ENCODE results near the gene TOR1AIP2. TPM values are rescaled to one million over a fixed set of nuclear protein-coding genes. Genes with fewer than 3 reads are reported as not detected.

TOR1AIP2 gene
- total RNA-seq, 3 donors from 2014 or later = 61.7 to 64.1 (median 62.9) TPM

DNA sequence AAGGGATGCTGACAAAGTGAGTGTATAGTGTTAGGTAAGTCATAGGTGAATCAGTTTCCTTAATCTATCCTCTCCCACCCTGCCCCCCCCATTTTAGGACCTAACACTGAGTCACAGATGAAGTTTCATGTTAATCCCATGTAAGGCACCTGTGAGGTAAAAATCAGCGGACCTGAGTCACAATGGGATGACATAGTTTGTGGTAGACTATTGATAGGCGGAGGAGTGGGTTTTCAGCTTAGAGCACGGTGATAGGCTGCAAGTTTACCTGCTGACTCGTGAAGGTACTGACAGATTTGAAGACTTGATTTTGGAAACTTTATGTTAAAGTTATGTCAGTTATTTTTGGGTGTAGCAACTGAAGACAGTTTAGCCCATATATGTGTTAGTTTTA is 6.1 kb upstream of the TOR1AIP2 start:
- peak; percentile 62 for DNase-seq
- ATAC-seq = peak; percentile 47 to 49
- H3K4me1 Mint-ChIP-seq (ENCODE audit: low read depth) = peaks cover 48% of the 10 kb centered on the region
- peak overlapping the region; percentile 90 for H3K4me3 Mint-ChIP-seq
- no peaks in the 10 kb centered on the region for H3K27me3 Mint-ChIP-seq (ENCODE audit: low read depth)
- peaks cover 14% of the 10 kb centered on the region for H3K36me3 Mint-ChIP-seq (ENCODE audit: insufficient read depth)
- H3K9me3 Mint-ChIP-seq = no peaks in the 10 kb centered on the region

DNA sequence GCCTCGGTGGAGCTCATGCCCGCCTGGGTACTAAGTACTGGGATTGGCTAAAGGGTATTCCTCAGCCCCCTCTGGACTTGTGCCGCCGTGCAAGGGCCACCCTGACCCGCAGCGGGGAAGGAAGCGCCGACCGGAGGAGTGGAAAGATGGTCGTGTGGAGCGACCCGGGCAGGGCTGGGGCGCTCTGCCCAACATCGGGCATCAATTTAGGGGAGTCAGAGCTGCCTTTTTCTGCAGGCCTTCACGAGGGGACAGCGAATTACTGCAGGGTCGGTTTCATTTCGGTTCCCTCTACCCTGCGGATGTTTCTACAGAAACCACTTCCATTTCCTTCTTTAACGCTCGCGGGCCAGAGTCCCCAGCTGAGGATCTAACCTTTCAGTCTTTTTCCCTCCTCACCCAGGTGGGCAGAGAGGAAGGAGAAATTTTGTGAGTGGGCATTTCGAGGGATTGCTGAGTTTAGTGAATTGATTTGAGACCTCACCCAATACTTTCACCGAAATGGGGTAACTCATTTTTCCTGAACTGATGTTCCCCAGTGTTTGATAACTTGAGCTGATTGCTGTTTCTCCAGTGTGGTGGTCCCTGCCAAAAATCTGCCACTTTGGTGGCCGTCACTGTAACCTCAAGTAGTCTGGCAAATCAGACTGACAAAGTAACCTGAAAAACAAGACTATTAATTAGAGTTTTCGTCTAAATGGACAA is 5.6 kb upstream of the TOR1AIP2 start:
- Mint-ChIP-seq H3K4me1 (ENCODE audit: low read depth) (peaks cover 49% of the 10 kb centered on the region), H3K27me3 (ENCODE audit: low read depth) (no peaks in the 10 kb centered on the region), H3K4me3 (peak overlapping the region; percentile 90), H3K36me3 (ENCODE audit: insufficient read depth) (peaks cover 14% of the 10 kb centered on the region), H3K9me3 (no peaks in the 10 kb centered on the region)
- ATAC-seq (peak; percentile 6 to 8), DNase-seq (peak; percentile 9)

DNA sequence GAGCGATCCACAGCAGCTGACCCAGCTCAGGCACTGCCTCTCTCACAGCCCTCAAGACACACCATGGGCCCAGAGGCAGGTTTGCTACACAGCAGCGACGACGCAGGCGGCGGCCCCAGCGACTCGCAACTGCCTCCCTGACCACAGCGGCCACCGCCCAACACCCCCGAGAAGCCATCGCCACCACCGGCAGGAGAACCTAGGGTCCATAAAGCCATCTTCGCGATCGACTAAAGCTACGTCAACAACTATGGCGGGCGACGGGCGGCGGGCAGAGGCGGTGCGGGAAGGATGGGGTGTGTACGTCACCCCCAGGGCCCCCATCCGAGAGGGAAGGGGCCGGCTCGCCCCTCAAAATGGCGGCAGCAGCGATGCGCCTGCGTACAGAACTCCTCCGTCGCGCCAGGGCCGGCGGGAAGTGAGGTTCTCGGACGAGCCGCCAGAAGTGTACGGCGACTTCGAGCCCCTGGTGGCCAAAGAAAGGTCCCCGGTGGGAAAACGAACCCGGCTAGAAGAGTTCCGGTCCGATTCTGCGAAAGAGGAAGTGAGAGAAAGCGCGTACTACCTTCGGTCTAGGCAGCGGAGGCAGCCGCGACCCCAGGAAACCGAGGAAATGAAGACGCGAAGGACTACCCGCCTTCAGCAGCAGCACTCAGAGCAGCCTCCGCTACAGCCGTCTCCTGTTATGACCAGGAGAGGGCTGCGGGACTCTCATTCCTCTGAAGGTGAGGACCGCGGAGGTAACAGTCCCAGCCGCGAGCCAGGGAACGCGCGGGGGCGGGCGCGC is 4.8 kb upstream of the TOR1AIP2 start, which contains the start of gene TOR1AIP1:
Gene TOR1AIP1 (plus strand): TSS at position 33 of the 787 bp plus-strand sequence. CDS start 218 bp downstream, at position 251.
- Mint-ChIP-seq H3K9me3 (no peaks in the 10 kb centered on the region), H3K4me3 (peak within 1 kb of the TSS; percentile 90), H3K27me3 (ENCODE audit: low read depth) (no peaks in the 10 kb centered on the region), H3K36me3 (ENCODE audit: insufficient read depth) (peaks cover 14% of the 10 kb centered on the region), H3K4me1 (ENCODE audit: low read depth) (peaks cover 50% of the 10 kb centered on the region)
- ATAC-seq (peak; percentile 79 to 81), DNase-seq (peak; percentile 95)

DNA sequence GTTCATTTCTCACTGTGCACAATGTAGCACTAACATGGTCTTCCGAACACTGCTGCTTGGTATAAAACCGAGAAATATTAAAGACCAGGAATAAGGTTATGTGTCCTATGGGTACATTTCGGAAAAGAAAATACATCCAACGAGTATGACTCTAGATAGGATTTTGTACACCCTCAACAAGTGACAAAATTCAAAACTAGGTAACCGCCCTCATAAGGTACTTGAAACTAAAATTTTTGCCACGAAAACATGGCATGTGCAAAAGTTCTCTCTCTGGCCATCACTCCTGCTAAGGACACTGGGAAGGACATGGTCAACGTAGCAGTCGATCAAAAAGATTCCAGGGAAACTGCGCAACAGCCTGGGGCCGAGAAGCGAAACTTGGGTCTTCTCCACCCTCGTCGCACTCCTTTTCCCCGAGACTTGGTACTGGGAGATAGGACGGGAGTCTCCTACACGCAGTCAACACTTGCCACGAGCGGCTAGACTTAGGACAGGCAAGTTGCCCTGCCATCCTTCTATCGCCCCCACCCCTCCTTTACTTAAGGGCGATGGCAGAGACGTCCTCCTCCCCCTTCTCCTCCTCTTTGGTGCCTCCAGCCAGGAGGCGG is 4.1 kb upstream of the TOR1AIP2 start:
- Mint-ChIP-seq H3K9me3 (no peaks in the 10 kb centered on the region), H3K4me3 (peak overlapping the region; percentile 90), H3K27me3 (ENCODE audit: low read depth) (no peaks in the 10 kb centered on the region), H3K36me3 (ENCODE audit: insufficient read depth) (peaks cover 14% of the 10 kb centered on the region), H3K4me1 (ENCODE audit: low read depth) (peaks cover 49% of the 10 kb centered on the region)
- DNase-seq = no peak
- ATAC-seq = peak in 1 of 2 donors; percentile 3

DNA sequence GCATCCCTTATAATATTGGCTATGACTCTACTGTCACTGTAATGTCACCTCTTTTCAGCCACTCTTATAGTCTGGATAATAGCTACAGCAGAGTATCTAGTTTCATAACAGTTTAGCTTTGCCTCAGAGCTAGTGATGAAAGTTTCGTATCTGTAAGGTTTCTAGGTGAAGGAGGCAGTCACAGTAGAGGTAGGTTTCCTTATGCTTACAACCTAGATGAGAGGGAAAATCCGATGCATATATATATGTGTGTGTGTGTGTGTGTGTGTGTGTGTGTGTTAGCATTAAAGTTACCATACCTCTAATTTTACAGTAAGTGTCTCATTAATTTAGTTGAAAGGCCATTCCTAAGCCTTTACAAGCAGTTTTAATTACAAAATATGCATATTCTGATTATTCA is 2.2 kb upstream of the TOR1AIP2 start:
- DNase-seq = no peak
- peaks cover 57% of the 10 kb centered on the region for H3K4me1 Mint-ChIP-seq (ENCODE audit: low read depth)
- ATAC-seq = no peak
- H3K4me3 Mint-ChIP-seq = no peak overlapping the region
- H3K9me3 Mint-ChIP-seq = no peaks in the 10 kb centered on the region
- H3K36me3 Mint-ChIP-seq (ENCODE audit: insufficient read depth) = peaks cover 13% of the 10 kb centered on the region
- no peaks in the 10 kb centered on the region for H3K27me3 Mint-ChIP-seq (ENCODE audit: low read depth)

DNA sequence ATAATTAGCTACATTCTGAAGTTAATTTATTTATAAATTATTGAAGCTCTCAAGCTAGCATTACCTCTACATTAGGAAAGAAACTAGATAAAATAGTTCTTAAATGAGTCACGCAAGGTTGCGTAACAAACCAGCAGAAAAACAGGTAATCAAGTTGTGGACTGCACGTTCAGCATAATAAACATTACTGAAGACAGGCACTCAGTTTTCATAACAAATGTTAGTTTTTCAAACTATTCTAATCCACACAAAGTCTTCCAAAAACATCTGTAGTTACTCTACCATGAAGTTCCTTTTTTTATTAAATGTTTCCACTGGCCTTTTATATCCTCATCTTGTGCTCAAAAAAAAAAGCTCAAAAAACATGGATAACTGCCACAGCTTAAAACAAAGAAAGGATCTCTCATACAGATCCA is 1.3 kb downstream of the TOR1AIP2 start:
- Mint-ChIP-seq H3K4me1 (ENCODE audit: low read depth) (peaks cover 51% of the 10 kb centered on the region), H3K9me3 (no peaks in the 10 kb centered on the region), H3K27me3 (ENCODE audit: low read depth) (no peaks in the 10 kb centered on the region), H3K36me3 (ENCODE audit: insufficient read depth) (peaks cover 14% of the 10 kb centered on the region), H3K4me3 (peak overlapping the region; percentile 94)
- DNase-seq (no peak), ATAC-seq (no peak)

DNA sequence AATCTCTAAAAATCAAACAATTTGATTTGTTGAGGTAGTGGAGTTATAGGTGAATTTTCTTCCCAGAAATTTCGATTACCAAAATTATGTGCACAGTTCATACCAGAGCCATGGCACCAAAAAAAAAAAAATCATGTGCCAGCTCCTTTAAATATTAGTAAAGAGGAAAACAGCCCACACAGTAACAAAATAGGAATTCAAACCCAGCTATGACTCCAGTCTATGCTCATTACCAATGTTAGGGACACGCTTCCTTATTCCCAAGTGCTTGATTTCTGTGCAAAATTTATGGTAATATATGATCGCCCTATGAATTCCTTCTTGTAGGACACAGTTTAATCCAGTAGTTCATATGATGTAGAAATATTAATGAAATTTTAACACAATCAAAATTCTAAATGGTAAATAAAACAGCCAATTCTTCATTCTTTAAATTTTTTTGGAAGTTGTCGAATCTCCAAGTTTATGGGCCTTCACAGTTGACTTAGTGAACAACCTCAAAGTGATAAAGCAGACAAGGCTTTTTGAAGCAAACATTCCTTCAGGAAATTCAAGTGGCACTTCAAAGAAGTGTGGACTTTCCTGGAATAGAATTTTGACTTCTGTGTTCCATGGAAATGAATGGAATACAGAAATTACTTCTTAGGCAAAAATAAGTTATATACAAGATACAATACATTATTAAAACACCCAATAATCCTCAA is 1.9 kb downstream of the TOR1AIP2 start:
- H3K9me3 Mint-ChIP-seq = no peaks in the 10 kb centered on the region
- DNase-seq = no peak
- H3K4me3 Mint-ChIP-seq = no peak overlapping the region
- peaks cover 50% of the 10 kb centered on the region for H3K4me1 Mint-ChIP-seq (ENCODE audit: low read depth)
- peaks cover 14% of the 10 kb centered on the region for H3K36me3 Mint-ChIP-seq (ENCODE audit: insufficient read depth)
- H3K27me3 Mint-ChIP-seq (ENCODE audit: low read depth) = no peaks in the 10 kb centered on the region
- ATAC-seq = no peak

DNA sequence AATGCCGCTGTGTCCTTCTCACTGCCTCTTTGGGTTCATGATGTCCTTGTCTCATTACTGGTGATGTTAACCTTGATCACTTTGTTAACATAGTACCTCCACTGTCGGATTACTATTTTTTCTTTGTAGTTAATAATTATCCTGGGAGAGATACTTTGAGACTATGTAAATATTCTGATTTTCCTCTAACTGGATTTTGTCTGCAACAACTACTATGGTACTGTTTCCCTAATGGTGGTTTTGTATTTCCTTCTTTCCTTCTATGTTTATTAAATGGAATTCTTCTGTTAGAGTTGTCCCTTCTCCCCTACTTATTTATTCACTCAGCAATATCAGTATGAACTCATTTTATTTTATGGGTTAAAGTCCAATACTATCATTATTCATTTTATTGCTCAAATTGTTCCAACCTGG is 4.2 kb downstream of the TOR1AIP2 start:
- Mint-ChIP-seq H3K27me3 (ENCODE audit: low read depth) (no peaks in the 10 kb centered on the region), H3K4me1 (ENCODE audit: low read depth) (peaks cover 42% of the 10 kb centered on the region), H3K36me3 (ENCODE audit: insufficient read depth) (peaks cover 17% of the 10 kb centered on the region), H3K9me3 (no peaks in the 10 kb centered on the region), H3K4me3 (no peak overlapping the region)
- DNase-seq = no peak
- no peak for ATAC-seq

DNA sequence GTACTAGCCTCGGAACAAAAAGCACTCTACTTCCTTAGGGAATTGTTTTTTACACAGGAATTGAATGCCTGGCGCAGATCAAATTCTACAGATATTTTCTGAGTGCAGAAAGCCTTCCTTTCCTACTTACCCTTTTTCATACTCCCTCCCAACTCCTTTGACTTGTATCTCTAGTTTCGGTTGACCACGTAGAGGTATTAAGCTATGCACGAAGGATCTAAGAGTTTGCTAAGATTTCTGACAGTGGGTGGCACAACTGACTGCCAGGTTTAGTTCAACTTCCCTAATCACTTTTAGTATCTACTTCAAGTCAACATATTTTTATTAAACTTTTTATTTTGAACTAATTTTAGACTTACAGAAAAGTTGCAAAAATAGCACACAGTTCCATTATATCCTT is 5.0 kb downstream of the TOR1AIP2 start:
- H3K4me3 Mint-ChIP-seq = no peak overlapping the region
- ATAC-seq (no peak), DNase-seq (no peak)
- H3K9me3 Mint-ChIP-seq = no peaks in the 10 kb centered on the region
- H3K4me1 Mint-ChIP-seq (ENCODE audit: low read depth) = peaks cover 38% of the 10 kb centered on the region
- H3K27me3 Mint-ChIP-seq (ENCODE audit: low read depth) = no peaks in the 10 kb centered on the region
- peaks cover 17% of the 10 kb centered on the region for H3K36me3 Mint-ChIP-seq (ENCODE audit: insufficient read depth)

DNA sequence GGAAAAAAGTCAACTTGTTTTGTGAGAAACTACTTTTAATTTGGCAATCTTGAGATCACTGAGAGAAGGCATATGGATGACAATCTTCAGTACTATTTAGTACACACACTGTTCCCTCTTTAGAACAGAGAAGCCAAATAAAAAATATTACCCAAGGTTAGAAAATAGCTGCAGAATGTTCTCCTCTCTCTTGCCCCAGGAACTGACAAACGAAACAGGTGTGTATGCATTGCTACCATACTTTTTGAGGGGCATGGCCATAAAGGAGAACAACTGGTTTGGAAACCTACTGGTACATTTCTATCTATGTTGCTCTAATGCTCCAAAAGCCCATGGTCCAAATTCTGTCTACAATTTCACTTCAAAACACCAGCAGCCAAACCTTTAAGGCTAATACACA is 5.7 kb downstream of the TOR1AIP2 start:
- DNase-seq (no peak), ATAC-seq (no peak)
- Mint-ChIP-seq H3K4me3 (no peak overlapping the region), H3K27me3 (ENCODE audit: low read depth) (no peaks in the 10 kb centered on the region), H3K9me3 (no peaks in the 10 kb centered on the region), H3K4me1 (ENCODE audit: low read depth) (peaks cover 38% of the 10 kb centered on the region), H3K36me3 (ENCODE audit: insufficient read depth) (peaks cover 19% of the 10 kb centered on the region)

DNA sequence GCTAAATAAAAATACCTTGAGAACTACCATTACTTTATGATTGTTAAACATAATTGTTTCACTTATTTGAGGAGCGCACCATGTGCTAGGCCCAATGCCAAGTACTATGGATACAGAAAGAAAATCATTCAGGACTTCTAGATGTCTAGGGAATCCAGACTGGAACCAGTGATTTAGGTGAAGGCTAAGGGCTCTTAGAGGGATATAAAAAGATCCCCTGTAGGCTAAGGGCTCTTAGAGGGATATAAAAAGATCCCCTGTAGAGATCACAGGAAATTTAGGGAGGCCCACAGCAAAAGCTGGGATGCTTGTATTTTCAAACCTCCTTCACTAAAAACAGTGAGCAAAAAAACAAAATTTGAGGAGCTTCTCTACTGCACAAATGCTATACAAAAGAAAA is 6.7 kb downstream of the TOR1AIP2 start:
- peaks cover 22% of the 10 kb centered on the region for H3K36me3 Mint-ChIP-seq (ENCODE audit: insufficient read depth)
- DNase-seq = no peak
- H3K27me3 Mint-ChIP-seq (ENCODE audit: low read depth) = no peaks in the 10 kb centered on the region
- no peak overlapping the region for H3K4me3 Mint-ChIP-seq
- H3K9me3 Mint-ChIP-seq = no peaks in the 10 kb centered on the region
- peaks cover 31% of the 10 kb centered on the region for H3K4me1 Mint-ChIP-seq (ENCODE audit: low read depth)
- ATAC-seq = no peak

DNA sequence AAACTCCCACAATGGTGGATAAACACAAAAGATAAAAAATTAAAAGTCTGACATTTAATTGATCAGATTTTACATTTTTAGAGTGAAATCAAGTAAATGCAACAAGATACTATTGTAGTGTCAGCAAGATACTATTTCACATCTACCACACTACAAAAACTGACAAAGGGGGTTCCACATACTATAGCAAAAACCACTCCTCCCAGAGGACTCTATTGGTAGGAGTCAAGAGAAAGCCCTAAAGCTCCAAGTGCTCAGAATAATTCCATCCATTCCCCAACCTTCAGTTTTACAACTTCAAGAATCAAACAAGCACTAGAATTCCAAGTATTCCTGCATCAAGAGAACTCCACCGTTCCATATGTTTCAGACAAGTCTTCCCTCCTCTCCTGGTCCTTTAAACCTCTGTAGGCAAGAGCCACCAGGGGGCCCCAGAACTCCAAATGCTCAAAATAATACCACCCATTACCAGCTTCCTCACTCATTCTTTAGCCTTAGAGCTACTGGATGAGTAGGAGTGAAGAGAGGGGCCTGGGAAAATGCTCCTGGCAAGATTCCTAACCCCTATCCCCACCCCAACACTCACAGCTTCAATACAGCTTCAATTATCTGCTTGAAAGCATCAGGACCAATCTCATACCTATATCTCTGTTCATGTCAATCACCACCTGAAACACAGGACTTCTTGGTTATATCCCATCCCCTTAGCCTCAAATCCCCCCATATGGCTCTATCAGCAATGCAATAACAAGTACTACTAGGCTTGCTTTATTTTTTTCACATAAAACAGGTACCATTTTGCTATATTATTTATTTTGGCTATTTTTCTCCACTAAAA is 9.9 kb downstream of the TOR1AIP2 start:
- Mint-ChIP-seq H3K9me3 (no peaks in the 10 kb centered on the region), H3K4me3 (no peak overlapping the region), H3K27me3 (ENCODE audit: low read depth) (no peaks in the 10 kb centered on the region), H3K36me3 (ENCODE audit: insufficient read depth) (peaks cover 24% of the 10 kb centered on the region), H3K4me1 (ENCODE audit: low read depth) (peaks cover 14% of the 10 kb centered on the region)
- DNase-seq (peak; percentile 46), ATAC-seq (peak; percentile 77 to 79)

DNA sequence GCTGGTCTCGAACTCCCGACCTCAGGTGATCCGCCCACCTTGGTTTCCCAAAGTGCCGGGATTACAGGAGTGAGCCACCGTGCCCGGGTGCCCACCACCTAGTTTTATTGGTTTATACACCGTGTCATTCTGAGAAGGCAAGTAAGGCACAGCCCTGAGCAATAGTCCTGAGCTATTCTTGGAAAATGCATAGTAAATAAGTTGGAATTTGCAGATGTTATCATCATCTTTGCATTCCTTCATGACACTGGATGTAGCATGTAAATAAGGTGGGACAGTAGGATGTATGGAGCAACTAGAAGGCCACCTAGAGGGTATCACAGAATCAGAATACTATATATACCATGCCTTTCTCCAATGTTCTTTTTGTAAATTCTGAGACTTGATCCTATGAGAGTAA is 11.0 kb downstream of the TOR1AIP2 start:
- peaks cover 9% of the 10 kb centered on the region for H3K4me1 Mint-ChIP-seq (ENCODE audit: low read depth)
- no peak overlapping the region for H3K4me3 Mint-ChIP-seq
- H3K9me3 Mint-ChIP-seq = no peaks in the 10 kb centered on the region
- no peak for DNase-seq
- ATAC-seq = no peak
- H3K27me3 Mint-ChIP-seq (ENCODE audit: low read depth) = no peaks in the 10 kb centered on the region
- peaks cover 26% of the 10 kb centered on the region for H3K36me3 Mint-ChIP-seq (ENCODE audit: insufficient read depth)
